Smooth muscle cell of the brain vasculature (primary cell): ENCODE results near the gene CASZ1.

ENCODE experiments used
- DNase-seq: peaks from one replicate; pipeline ENCODE4 v3.0.0-alpha.2; 2012; ENCODE audit warnings: low read depth, low spot score

CASZ1 gene

GRCh38 chr1:10793129-10793651 lies 3.3 kb downstream of the CASZ1 start:
- DNase-seq: no peak

GRCh38 chr1:10791105-10791951 lies 5.1 kb downstream of the CASZ1 start:
- DNase-seq: no peak

DNA sequence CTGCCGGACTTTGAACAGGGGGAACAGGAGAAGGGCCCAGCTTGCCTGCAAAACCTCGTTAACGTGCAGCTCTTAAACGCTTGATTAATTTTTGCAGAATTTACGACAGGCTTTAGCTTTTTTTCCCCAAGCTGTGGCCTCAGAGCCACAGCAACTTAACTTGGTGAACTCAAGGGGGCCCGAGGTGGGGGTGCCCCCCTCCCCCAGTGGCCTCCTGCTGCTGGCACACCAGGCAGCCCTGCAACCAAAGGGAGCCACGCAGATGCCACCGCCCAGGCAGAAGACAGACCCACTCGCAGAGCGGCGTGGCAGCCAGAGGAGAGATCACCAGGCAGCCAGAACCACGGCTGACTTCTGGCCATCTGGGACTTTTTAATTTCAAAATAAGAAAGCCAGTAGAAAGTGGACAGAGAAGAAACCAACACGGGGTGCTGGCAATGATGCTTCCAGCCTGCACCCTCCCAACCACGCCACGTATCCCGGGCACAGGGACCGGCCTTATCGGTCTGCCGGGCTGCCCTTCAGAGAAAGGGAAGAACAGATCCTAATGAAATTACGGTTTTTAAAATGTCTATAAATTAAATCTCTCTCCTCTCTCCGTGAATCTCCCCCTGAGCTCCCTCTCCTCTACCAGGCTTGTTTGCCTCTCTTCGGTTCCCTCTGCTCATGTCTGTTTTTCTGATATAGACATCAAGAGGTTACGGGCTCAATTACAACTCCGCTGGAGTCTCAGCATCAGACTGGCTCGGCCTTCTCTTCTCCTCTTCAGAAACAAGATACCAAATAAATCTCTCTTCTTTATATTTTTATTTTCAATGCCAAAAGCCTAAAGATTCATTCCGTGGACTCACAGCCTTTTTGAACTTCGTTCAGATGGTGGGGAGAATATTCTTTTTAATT lies 6.4 kb downstream of the CASZ1 start:
- no peak for DNase-seq

DNA sequence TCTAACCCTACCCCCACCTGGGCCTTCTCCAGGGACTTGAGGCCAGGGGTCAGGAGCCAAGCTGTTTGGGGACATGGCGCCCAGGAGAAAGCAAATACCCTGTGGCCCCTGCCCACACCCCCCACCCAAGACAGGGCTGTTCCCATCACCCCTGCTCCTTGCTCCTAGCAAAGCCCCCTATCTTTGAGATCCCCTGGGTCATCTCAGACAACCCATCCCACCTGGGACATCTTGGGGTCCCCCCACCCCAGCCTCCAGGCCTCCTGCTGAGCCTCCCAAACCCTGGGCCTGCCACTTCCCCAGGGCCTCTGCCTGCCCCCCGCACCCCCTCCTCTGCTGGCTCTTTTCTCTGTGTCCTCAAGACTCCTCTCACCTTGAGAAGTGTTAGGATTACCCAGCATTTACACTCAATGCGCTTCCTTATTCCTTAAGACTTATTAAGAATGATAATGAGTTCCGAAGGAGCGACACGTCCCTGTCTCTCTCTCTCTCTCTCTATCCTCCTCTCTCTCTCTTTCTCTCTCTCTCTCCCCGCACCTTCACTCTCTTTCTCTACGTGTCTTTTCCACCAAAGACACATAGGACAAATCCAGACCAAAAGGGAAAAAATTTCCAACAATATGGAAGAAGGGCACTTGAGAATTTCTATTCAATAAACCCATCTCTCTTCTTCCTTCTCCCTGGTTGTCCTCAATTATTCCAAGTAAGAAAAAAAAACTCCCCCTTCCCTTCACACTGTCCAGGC lies 7.2 kb downstream of the CASZ1 start:
- DNase-seq: no peak

DNA sequence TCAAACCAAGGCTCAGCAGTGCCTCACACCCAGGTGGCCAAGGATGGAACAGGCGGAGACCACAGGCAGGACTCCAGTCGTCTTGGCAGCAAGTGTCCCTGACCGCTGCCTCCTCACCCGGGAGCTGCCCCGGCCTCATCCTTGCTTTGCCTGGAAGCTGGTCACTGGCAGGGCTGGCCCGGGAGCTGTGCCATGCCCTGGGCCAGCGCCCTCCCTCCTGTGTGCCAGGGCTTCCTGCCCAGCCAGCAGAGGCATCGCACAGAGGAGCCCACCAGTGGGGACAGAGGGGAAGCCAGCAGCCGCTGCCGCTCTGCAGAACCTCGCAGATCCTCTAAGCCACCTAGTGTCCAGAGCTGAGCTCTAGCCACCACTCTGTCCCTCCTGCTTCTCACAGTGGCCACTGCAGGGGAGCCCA lies 7.8 kb downstream of the CASZ1 start:
- DNase-seq: no peak

DNA sequence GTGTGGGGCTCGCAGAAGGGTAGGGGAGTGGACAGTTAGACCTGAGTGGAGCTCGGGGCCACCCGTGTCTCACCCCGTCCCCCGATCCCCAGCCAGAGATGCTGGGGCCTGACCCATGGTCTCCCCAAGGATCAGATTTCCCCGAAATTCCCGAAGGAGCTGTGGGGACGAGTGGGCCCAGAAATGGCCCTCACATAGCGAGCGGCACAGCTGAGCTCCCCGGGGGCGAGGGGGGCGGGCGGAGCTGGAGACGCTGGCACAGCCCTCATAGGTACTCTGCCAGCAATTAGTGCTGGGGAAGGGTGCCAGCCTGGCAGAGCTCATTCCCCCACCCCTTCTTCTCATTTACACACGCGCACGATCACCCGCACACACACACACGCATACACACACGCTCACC lies 9.2 kb downstream of the CASZ1 start:
- DNase-seq: no peak

DNA sequence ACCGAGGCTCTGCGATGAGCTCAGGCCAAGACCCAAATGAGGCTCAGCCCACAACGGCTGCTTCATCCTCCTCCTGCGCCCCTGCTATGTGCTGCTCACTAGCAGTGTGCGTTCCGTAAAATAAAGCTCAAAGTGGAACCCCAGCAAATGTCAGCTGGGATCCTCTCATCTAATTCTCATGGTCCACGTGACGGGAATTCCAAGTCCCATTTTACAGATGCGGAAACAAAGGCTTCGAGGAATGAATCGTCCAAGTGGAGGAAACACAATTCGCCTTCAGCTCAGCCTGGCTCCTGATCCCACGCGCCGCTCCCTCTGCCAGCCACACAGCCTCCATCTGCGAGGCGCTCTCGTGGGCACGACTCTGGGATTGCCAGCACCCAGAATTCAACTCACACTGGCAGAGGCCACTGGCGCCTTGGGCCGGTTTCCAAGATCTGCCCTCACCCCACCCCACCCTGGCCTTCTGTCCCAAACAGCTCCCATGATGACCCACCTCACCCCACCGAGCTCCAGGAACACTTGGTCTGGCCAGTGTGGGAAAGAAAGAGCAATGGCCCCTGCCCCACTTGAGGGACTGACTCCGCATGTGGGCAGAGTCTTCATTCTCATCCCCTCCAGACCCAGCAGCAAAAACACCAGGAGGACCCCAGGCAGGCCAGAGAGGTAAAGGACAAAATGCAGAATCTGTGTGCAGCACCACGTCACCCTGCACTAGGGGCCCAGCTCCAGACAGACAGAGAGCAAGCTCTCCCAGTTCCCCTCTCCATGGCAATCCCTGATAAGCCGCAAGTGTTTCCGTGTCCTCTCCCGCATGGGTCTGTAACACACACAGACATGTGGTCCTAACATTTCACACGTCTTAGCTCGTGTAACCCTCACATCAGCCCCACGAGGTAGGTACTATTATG lies 10.5 kb downstream of the CASZ1 start:
- no peak for DNase-seq

DNA sequence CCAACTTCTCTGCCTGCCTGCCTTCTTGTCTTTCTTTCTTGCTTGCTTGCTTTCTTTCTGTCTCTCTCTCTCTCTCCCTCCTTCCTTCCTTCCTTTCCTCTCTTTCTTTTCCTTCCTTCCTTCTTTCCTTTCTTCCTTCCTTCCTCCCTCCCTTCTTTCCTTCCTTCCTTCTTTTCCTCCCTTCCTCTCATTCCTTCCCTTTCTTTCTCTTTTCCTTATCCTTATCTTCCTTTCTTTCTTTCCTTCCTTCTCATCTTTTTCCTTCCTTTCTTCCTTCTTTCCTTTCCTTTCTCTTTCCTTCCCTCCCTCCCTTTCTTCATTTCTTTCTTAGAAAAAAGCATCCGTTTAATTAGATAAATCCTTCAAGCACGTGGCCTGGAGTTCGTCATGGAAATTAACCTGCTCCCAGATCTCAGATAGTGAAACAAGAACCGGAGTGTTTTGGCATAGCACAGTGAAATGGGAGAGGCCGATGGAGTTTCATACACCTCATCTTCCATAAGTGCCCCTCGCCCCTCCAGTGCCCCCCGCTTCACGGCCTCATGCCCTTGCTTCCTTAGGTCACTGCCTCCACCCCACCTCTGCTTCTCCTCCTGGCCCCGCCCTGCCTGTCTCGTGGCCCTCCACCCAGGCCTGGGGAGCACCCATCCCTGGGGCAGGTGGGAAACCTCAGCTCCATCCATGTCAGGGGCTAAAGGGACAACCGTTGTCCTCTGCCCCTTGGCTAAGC lies 11.3 kb downstream of the CASZ1 start:
- DNase-seq: no peak

DNA sequence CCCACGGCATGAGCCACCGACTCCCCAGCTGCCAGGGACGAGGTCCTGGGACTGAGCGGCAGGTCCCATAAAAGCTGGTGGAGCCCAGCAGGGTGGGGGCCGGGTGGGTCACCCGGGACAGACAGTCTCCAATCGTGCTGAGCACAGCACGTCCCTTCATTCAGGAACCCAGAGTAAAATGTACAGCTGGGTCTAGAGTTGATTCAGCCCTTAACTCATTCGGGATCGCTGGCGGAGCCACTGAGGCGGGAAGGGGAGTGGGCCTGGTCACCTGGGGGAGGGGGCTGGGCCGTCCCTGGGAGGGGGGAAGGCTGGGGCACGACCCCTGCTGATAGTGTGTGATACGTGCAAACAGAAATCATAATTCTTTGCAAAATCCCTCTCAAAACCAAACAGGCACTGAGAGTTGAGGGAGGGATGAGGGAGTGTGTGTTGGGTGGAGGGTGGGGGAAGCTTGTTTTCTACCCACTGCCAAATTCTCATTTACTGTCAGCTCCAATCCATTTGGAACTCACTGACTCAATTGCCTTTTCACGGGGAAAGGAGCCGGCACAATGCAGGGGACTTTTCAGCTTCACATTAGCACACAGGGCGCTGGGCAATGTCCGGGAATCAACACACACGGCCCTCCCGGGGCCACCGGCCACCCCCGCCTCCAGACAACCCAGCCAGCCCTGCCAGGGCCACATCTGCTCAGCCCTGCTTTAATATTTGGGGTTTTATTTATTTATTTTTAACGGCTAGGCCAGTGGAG lies 13.8 kb downstream of the CASZ1 start:
- DNase-seq: no peak

GRCh38 chr1:10781137-10781536 lies 15.3 kb downstream of the CASZ1 start:
- DNase-seq: no peak

- no peak for DNase-seq
Observed at GRCh38 chr1:10779841-10780240, 16.6 kb downstream of the CASZ1 start.

- DNase-seq: no peak
Observed at GRCh38 chr1:10779201-10779600, 17.2 kb downstream of the CASZ1 start.

DNA sequence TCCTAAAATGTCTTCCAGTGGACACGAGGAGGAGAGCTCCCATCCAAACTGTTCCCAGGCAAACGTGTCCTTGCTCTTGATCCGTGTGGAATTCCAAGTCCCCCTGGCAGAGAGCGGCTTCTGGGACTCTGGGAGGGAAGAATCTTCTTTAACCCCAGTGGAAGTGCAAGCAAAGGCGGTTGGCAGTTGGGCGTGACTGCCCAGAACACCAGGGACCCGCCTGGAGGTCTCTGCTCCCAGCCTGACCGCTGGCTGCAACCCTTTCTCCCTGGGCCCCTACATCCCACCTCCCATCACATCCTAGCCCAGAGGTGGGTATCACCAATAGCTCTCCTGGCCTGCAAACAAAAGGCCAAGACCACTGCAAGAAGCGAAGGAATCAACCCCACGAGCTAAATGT lies 17.8 kb downstream of the CASZ1 start:
- no peak for DNase-seq

GRCh38 chr1:10777749-10778574 lies 18.5 kb downstream of the CASZ1 start:
- no peak for DNase-seq

DNA sequence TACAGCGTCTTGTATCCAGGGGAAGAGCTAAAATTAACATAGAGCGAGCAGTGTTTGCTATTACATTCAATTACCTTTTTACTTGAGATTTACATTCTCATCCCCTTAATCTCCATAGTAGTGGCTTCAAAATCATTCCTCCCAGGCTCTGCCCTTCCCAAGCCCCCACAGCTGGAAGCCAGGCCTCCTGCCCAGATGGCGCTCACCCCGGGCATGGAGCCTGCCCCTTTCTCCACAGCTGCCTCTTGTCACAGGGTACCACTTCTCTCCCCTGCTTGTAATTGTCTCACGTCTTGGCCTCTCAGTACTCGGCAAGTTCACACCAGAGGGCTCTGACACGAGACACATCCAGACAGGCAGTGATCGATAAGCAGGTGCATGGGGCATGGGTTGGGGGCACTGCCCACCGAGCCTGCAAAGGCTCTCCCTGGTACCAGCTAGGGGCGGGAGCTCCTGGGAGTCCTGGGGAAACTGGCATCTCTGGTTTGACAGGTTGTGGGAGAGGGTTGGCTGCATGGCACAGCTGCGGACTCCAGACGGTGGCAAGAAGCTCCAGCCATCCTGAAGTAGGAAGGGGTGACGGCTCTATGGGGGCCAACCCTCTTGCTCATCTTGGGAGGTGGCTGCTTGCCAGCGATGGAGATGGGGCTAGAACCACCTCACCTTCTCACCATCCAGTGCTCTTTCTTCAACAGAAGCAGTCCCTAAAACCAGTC lies 20.1 kb downstream of the CASZ1 start:
- DNase-seq: no peak

- DNase-seq: no peak
Observed at GRCh38 chr1:10775763-10776162, 20.7 kb downstream of the CASZ1 start.

- DNase-seq: no peak
Observed at GRCh38 chr1:10774615-10775310, 21.7 kb downstream of the CASZ1 start.
